Mesendoderm (in vitro differentiated cells): ENCODE measurements around the gene POFUT1.
"Not testable (repeated sequence)": the region's sequence is repeated elsewhere in the genome, so short reads cannot be mapped to it uniquely, and the experiment has no call there.

Experiments
- DNase-seq: peaks from one replicate; pipeline ENCODE4 v3.0.0; 2013
- H2AK5ac ChIP-seq: 2 replicates; pipeline ENCODE4 v1.6.1; 2013; ENCODE audit warnings: low read length, inconsistent platforms
- H2BK120ac ChIP-seq: 2 replicates; pipeline ENCODE4 v1.6.1; 2013; ENCODE audit warnings: low read depth, mild to moderate bottlenecking, low read length, moderate library complexity, mixed read lengths
- H2BK15ac ChIP-seq: replicated peaks from 2 replicates; pipeline ENCODE4 v1.6.1; 2013; ENCODE audit warnings: low read depth, mild to moderate bottlenecking, moderate library complexity
- H2BK5ac ChIP-seq: 2 replicates; pipeline ENCODE4 v1.6.1; 2013; ENCODE audit warnings: low read length, inconsistent platforms
- H3K18ac ChIP-seq: 2 replicates; pipeline ENCODE4 v1.6.1; 2013; ENCODE audit warnings: mild to moderate bottlenecking, low read length, mixed read lengths
- H3K23ac ChIP-seq: one replicate; pipeline ENCODE4 v1.6.1; 2013; ENCODE audit warnings: low read length
- H3K27ac ChIP-seq: 2 replicates; pipeline ENCODE4 v1.5.1; 2013; ENCODE audit warnings: low read depth, mild to moderate bottlenecking, inconsistent platforms, low read length, moderate library complexity
- H3K27me3 ChIP-seq: 2 replicates; pipeline ENCODE4 v1.6.1; 2013; ENCODE audit warnings: low read length, control low read depth, mild to moderate bottlenecking, inconsistent platforms; ENCODE audit not compliant: insufficient read depth, poor library complexity
- H3K36me3 ChIP-seq: 2 replicates; pipeline ENCODE4 v1.6.1; 2013; ENCODE audit warnings: low read length, inconsistent platforms; ENCODE audit not compliant: control insufficient read depth, insufficient read depth
- H3K4ac ChIP-seq: one replicate; pipeline ENCODE4 v1.6.1; 2013; ENCODE audit warnings: low read depth, mild to moderate bottlenecking, low read length, moderate library complexity
- H3K4me1 ChIP-seq: 2 replicates; pipeline ENCODE4 v1.6.1; 2013; ENCODE audit warnings: low read depth, low read length, inconsistent platforms; ENCODE audit not compliant: control insufficient read depth
- H3K4me2 ChIP-seq: 2 replicates; pipeline ENCODE4 v1.6.1; 2013; ENCODE audit warnings: low read length
- H3K4me3 ChIP-seq: 2 replicates; pipeline ENCODE4 v1.5.1; 2013; ENCODE audit warnings: mild to moderate bottlenecking, low read length
- H3K56ac ChIP-seq: one replicate; pipeline ENCODE4 v1.6.1; 2013; ENCODE audit warnings: low read length
- H3K79me1 ChIP-seq: 2 replicates; pipeline ENCODE4 v1.6.1; 2013; ENCODE audit warnings: low read length, inconsistent platforms
- H3K79me2 ChIP-seq: 2 replicates; pipeline ENCODE4 v1.6.1; 2013; ENCODE audit warnings: mild to moderate bottlenecking, low read length; ENCODE audit not compliant: control insufficient read depth, insufficient read depth
- H3K9ac ChIP-seq: 2 replicates; pipeline ENCODE4 v1.6.1; 2013; ENCODE audit warnings: low read length, inconsistent platforms
- H4K5ac ChIP-seq: one replicate; pipeline ENCODE4 v1.6.1; 2013; ENCODE audit warnings: low read length
- H4K8ac ChIP-seq: one replicate; pipeline ENCODE4 v1.6.1; 2013; ENCODE audit warnings: low read depth, mild to moderate bottlenecking, control low read depth, low read length, moderate library complexity
- WGBS: extraction: QIAGEN DNeasy Blood & Tissue Kit; methylation state at CpG from one replicate; pipeline ENCODE4 v1.1.7; 2013; ENCODE audit warnings: low lambda C conversion rate, missing lambda C conversion rate; ENCODE audit not compliant: insufficient coverage; ENCODE audit errors: extremely low coverage; 5-methylcytosine and 5-hydroxymethylcytosine counted together

Gene POFUT1

DNA sequence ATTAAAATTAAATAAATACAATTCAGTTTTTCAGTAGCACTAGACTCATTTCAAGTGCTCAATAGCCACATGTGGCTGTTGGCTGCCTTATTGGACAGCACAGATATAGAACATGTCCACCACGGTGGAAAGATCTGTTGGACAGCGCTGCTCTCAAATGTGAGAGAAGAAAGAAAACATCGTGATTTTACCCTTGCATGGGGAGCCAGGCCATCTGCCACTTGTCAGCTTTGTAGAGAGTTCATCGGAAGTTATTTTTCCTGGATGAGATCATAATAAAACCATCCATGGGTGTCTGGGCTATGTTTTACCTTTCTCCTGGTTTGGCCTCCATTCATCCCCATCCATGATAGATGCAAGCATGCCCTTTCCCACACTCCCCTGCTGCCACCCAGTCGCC, 63.9 kb downstream of the POFUT1 start:
- no peak overlapping the region for H2BK5ac ChIP-seq
- H3K4ac ChIP-seq = no peak overlapping the region
- H3K79me2 ChIP-seq = no peaks in the 10 kb centered on the region
- H3K18ac ChIP-seq = no peak overlapping the region
- no peaks in the 10 kb centered on the region for H3K79me1 ChIP-seq
- no peak overlapping the region for H2BK120ac ChIP-seq
- no peak overlapping the region for H2AK5ac ChIP-seq
- H3K4me1 ChIP-seq = no peaks in the 10 kb centered on the region
- H4K8ac ChIP-seq = no peak overlapping the region
- WGBS = no CpG with 5 or more reads among the region's 5 CpGs
- H3K9ac ChIP-seq = no peak overlapping the region
- no peak overlapping the region for H3K4me2 ChIP-seq
- H2BK15ac ChIP-seq = no peak overlapping the region
- no peaks in the 10 kb centered on the region for H3K27me3 ChIP-seq
- no peak overlapping the region for H3K4me3 ChIP-seq
- no peak overlapping the region for H4K5ac ChIP-seq
- DNase-seq = no peak
- H3K56ac ChIP-seq = no peak overlapping the region
- no peak overlapping the region for H3K27ac ChIP-seq
- no peak overlapping the region for H3K23ac ChIP-seq
- H3K36me3 ChIP-seq = no peaks in the 10 kb centered on the region

- WGBS = no CpG with 5 or more reads among the region's 3 CpGs
- H3K79me2 ChIP-seq = no peaks in the 10 kb centered on the region
- no peaks in the 10 kb centered on the region for H3K27me3 ChIP-seq
- H3K4me3 ChIP-seq = no peak overlapping the region
- H2BK5ac ChIP-seq = no peak overlapping the region
- H3K79me1 ChIP-seq = peaks cover 5% of the 10 kb centered on the region
- no peak overlapping the region for H2AK5ac ChIP-seq
- no peak overlapping the region for H2BK120ac ChIP-seq
- no peak overlapping the region for H3K9ac ChIP-seq
- no peak overlapping the region for H3K18ac ChIP-seq
- H4K8ac ChIP-seq = no peak overlapping the region
- H2BK15ac ChIP-seq = no peak overlapping the region
- H3K27ac ChIP-seq = no peak overlapping the region
- H3K56ac ChIP-seq = no peak overlapping the region
- no peak overlapping the region for H3K23ac ChIP-seq
- H4K5ac ChIP-seq = no peak overlapping the region
- no peak overlapping the region for H3K4me2 ChIP-seq
- no peak for DNase-seq
- H3K4me1 ChIP-seq = peaks cover 6% of the 10 kb centered on the region
- H3K4ac ChIP-seq = no peak overlapping the region
- H3K36me3 ChIP-seq = no peaks in the 10 kb centered on the region
Observed at GRCh38 chr20:32274359-32274758, 66.7 kb downstream of the POFUT1 start.

DNA sequence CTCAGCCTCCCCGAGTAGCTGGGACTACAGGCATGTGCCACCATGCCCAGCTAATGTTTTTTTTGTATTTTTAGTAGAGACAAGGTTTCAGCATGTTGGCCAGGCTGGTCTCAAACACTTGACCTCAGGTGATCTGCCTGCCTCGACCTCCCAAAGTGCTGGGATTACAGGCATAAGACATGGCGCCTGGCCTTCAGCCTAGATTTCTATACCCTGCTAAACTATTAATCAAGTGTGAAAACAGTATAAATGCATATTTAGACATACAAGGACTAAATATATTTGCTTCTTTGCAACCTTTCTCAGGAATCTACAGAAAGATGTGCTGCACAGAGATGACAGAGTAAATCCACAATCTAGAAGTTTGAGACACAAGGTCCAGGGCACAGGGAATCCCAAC, 67.5 kb downstream of the POFUT1 start:
- not testable (repeated sequence) for H3K4ac ChIP-seq, H3K18ac ChIP-seq, H2BK120ac ChIP-seq, H3K56ac ChIP-seq, H3K27me3 ChIP-seq, H3K4me1 ChIP-seq, H4K8ac ChIP-seq, H2BK5ac ChIP-seq, H3K4me3 ChIP-seq, H3K79me1 ChIP-seq, H3K36me3 ChIP-seq, H3K27ac ChIP-seq, H3K4me2 ChIP-seq, H2AK5ac ChIP-seq, H4K5ac ChIP-seq, H3K9ac ChIP-seq, H3K23ac ChIP-seq, H3K79me2 ChIP-seq, DNase-seq, H2BK15ac ChIP-seq
- WGBS = no CpG with 5 or more reads among the region's 3 CpGs

DNA sequence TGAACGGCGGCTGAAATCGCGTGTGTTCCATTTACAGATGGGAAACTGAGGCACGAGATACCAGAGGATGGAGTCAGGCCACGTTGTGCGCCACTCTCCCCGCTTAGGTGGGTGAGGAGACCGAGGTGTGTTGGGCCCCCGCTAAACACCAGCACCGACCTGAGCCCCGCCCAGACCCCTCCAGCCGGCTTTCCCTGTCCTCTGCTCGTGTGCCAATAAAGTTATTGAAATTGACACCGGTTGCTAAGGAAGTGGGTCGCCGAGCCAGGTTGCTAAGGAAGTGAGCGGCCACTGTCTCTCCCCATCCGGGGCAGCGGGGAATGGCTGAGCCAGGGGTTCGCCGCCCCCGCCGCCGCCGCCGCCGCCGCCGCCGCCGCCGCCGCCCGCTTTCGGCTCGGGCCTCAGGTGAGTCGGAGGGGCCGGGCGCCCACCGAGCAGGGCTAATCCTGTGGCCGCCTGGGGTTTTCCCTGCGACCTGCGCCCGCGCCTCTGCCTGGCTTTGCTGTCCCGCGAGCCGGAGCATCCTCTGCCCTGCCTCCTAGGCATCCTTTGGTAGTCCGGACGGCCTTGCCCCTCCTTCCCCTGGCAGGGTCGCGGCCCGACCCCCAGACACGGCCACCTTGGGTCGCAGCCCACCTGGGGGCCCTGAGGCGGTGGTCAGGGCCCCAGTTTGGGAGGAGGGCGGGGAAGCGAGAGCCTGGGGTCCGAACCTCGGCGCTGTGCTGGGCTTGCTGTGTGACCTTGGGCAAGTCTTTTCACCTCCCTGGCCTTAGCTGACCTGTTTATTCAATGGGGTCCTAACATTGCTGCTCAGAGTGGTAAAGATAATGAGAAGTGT, 69.9 kb downstream of the POFUT1 start, which contains the start of gene KIF3B:
KIF3B (plus strand) TSS at position 291 of the 838 bp plus-strand sequence. CDS start 32,127 bp downstream, outside the sequence.
- H3K27me3 ChIP-seq = no peaks in the 10 kb centered on the region
- peak within 1 kb of the TSS; percentile 86 for H3K56ac ChIP-seq
- H4K8ac ChIP-seq = peak within 1 kb of the TSS; percentile 13
- no peak within 1 kb of the TSS for H2BK5ac ChIP-seq
- H3K9ac ChIP-seq = peak within 1 kb of the TSS; percentile 80
- DNase-seq = peak; percentile 94
- no peak within 1 kb of the TSS for H3K18ac ChIP-seq
- H3K36me3 ChIP-seq = no peaks in the 10 kb centered on the region
- peaks cover 6% of the 10 kb centered on the region for H3K4me1 ChIP-seq
- H2AK5ac ChIP-seq = no peak within 1 kb of the TSS
- H3K4me3 ChIP-seq = peak within 1 kb of the TSS; percentile 73
- H3K79me1 ChIP-seq = peaks cover 5% of the 10 kb centered on the region
- peak within 1 kb of the TSS; percentile 1 for H3K4ac ChIP-seq
- H2BK120ac ChIP-seq = no peak within 1 kb of the TSS
- H3K79me2 ChIP-seq = no peaks in the 10 kb centered on the region
- H3K23ac ChIP-seq = no peak within 1 kb of the TSS
- no peak within 1 kb of the TSS for H4K5ac ChIP-seq
- H3K4me2 ChIP-seq = peak within 1 kb of the TSS; percentile 35
- no peak within 1 kb of the TSS for H2BK15ac ChIP-seq
- no CpG with 5 or more reads among the region's 62 CpGs for WGBS
- no peak within 1 kb of the TSS for H3K27ac ChIP-seq

GRCh38 chr20:32278199-32278643, 70.5 kb downstream of the POFUT1 start:
- Histone ChIP-seq H3K9ac (peak overlapping the region; percentile 80), H3K56ac (peak overlapping the region; percentile 86), H4K5ac (no peak overlapping the region), H3K18ac (no peak overlapping the region), H3K36me3 (no peaks in the 10 kb centered on the region), H3K27ac (no peak overlapping the region), H3K4me1 (peaks cover 6% of the 10 kb centered on the region), H4K8ac (no peak overlapping the region), H3K79me2 (no peaks in the 10 kb centered on the region), H3K23ac (no peak overlapping the region), H2BK15ac (no peak overlapping the region), H2BK5ac (no peak overlapping the region), H3K4me3 (peak overlapping the region; percentile 73), H2AK5ac (no peak overlapping the region), H3K79me1 (peaks cover 5% of the 10 kb centered on the region), H3K27me3 (no peaks in the 10 kb centered on the region), H3K4me2 (peak overlapping the region; percentile 35), H3K4ac (no peak overlapping the region), H2BK120ac (no peak overlapping the region)
- no CpG with 5 or more reads among the region's 4 CpGs for WGBS
- peak; percentile 7 for DNase-seq
